Testis (tissue), 2 donors: ENCODE measurements around the gene GATAD2B.

ENCODE experiments used
- CTCF ChIP-seq, 3 experiments: fragments of 450-650 bp in 2 of 3; fragments of 200-600 bp in 1 of 3; sonication (generic) in 1 of 3; IDR thresholded peaks; one replicate each; pipeline ENCODE4 v1.5.1; 2016 to 2019; ENCODE audit warnings: antibody characterized with exemption in 3 of 3, mild to moderate bottlenecking in 2 of 3, moderate library complexity in 1 of 3
- POLR2A ChIP-seq: fragments of 450-650 bp; IDR thresholded peaks from one replicate; pipeline ENCODE4 v1.6.1; 2017; ENCODE audit warnings: antibody characterized with exemption, mild to moderate bottlenecking, moderate library complexity

DNA sequence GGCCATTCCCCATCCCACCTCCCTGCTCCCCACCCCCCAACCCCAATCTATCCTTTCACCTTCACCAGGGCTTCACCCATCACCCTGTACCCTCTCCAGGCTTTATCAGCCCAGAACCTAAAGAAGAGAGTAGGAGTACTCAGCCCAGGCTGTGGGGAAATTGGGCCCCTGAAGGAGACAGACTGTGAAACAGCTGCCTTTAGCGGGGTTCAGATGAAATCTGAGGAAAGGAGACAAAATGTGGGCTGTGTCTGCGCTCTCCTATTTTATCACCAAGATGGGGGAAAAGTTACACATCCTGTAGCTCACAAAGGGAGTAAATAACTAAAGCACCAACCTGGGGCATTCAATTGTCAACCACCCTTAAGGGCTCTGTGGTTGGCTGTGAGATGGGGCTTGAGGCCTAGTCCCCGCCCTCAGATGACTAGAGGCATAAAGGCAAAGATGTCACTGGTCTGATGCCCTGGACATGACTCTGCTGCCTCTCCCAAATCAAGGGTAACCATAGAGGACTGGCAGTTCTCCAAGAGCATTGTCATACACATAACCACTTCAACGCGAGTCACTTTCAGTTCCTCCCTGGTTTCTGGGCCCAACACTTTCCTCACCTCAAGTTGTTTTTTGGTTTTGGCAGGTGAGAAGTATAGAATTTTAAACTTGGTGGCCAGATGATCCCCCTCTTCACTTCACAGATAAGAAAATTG is 117.6 kb downstream of the GATAD2B start:
- no peak for TF ChIP-seq CTCF (IDR thresholded peaks at IDR 0.05)
- no peak for TF ChIP-seq POLR2A
